Hematopoietic multipotent progenitor cell treated with erythropoietin and hydrocortisone succinate and interleukin-3 and kit ligand, for 17 days (in vitro differentiated cells): ENCODE data around the gene TRPM3.

Source experiments
- DNase-seq: peaks from one replicate; pipeline ENCODE4 v3.0.0-alpha.2; 2015; ENCODE audit warnings: low spot score

The TRPM3 gene

DNA sequence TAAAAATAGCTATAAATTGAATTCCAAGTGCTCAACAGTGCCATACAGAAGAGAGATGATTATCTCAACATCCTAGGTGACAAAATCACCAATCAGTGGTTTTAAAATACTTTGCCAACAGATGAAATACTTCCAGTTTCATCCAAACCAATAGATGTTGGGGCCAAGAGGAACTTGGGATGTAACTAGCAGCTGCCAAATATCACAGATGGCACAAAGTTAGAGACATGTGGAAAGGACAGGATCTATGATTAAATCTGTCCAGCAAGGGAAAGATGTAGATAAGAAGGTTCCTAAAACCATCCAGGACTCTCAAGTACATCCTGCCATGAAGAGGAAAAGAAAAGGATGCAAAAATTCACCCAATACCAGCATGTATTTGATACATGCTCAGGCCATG is 23.8 kb downstream of the TRPM3 start:
- DNase-seq = no peak

DNA sequence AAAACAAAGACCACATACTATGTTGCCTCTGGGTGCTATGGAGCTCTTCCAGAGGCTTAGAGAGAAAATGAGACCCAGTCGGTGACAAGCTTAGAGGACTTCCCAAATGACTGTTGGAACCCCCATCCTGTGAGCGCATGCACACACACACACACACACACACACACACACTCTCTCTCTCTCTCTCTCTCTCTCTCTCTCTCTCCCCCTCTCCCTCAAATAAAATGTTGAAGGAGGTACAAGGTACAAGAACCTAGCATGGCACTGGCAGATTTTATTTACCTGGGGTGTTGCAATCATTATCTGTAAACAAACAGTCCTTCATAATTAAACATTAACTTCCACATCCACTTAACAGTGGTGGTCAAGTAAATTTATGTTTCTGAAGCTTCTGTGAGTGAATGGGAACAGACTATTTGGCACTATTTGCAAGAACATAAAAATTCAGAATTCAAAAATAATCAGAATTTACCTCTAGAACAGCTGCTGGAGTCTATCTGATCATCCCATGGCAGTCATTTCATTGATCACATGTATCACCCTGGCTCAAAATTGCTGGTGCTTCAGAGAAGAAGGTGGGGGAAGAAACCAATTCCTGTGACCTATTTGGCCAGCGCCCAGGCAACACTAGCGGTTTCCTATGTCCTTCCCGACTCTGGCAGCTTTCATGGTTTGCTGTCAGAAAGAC is 24.9 kb downstream of the TRPM3 start:
- no peak for DNase-seq

- no peak for DNase-seq
These were observed 26.6 kb downstream of the TRPM3 start for GRCh38 chr9:71094708-71095251.

DNA sequence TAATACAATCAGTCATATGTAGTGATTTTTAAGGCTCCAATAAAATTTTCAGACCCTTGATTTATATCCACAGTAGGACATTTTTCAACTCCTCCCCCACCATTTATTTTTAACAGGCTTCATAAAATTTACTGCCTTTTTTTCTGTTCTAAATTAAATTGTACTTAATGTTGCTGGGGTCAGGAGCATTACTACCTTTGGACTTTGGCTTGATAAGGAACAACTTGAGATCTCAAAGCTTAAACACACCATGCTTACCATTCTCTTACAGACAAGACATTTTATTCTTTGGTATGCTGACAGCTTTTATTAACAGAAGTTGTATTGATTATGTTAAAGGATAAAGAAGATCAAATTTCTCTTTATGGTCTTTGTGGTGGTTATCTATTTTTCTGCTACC is 30.5 kb downstream of the TRPM3 start:
- DNase-seq = no peak

DNA sequence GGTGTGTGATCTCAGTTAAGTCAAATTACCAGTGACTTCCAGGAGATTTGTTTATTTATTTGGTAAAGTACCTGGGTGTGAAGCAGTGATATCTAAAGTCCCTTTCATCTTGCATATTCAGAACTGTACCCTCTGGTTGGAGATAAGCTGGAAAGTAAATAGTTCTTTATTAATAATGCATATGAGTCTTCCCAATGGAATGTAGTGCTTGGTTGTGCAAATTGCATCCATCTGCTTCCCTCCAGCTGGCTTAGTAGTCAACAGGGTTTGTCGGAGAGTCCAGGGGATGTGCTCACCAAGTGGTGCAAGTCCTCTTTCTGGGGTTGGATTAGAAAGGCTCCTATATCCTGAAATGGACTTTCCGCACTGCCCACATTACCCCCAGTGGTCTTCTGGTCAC is 42.0 kb downstream of the TRPM3 start:
- no peak for DNase-seq

DNA sequence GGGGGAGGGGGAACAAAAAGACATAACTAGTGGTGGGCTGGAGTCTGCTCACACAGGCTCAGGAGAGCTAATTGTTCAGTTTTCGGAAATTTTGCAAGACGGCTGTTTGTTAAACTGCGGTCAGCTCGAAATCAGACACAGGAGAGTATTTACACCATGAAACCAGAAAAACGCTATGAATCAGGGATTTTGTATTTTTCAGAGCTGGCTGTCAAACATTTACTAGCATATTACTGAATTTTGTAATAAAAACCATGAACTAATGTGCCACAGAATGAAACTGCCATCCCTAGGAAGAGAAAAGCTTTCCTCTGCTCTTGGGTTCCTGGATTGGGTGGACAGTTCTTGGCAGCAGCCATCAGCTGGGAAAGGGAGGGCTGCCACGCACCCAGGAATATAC is 45.3 kb downstream of the TRPM3 start:
- no peak for DNase-seq

DNA sequence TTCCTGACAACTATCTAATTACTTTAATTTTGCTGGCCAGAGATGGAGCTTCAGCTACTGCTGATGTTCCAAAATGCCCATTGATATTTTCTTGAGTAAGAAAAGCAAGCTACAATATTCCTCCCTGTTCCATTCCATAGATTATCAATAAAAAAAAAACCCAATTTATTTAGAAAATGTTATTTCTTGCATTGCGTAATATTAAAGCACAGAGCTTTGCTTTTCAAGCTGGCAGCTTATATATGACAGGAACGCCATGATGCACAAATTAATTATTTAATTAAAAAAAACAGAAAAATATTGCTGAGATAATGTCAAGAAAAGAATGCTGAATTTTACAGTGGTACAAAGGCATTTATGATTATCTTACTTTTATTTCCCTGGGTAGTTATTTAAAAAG is 47.9 kb downstream of the TRPM3 start:
- no peak for DNase-seq

- no peak for DNase-seq
These were observed 48.8 kb downstream of the TRPM3 start for GRCh38 chr9:71072587-71072986.

DNA sequence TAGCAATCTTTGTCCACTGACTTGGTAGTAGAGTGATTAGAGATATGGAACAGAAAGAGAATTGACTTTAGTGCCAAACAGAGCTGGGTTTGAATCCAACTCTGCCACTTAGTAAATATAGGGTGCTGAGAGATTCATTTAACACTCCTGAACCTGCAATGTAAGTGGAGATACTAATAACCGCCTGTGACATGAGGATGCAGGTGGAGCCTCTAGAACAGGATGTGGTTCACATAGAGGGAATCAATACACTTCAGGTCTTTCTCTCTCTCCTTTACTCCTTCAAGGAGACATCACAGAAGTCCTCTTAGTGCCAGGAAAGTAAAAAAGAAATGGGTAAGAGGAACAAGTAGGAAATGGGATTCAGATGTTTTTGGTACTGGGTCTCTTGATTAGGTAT is 49.8 kb downstream of the TRPM3 start:
- no peak for DNase-seq

GRCh38 chr9:71058660-71059059 is 62.8 kb downstream of the TRPM3 start:
- no peak for DNase-seq

DNA sequence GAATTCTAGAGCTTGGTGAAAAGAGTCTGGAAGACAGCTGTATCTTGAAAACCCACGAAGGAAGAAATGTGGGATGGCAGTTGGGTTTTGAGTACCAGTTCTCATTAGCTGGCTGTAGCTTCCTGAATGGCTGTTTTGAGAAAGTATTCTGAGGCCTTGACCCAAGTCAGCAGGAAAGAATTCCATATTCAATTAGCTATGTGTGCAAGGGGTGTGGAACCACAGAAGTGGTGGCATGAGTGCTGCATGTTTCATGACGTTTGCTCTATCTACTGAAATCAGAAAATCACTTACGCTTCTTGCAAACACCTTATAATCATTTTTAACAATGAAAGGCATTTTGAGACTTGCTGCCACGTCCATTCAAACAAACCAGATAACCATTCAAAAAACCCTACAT is 69.1 kb downstream of the TRPM3 start:
- no peak for DNase-seq

- DNase-seq = no peak
These were observed 73.1 kb downstream of the TRPM3 start for GRCh38 chr9:71048280-71048679.

DNA sequence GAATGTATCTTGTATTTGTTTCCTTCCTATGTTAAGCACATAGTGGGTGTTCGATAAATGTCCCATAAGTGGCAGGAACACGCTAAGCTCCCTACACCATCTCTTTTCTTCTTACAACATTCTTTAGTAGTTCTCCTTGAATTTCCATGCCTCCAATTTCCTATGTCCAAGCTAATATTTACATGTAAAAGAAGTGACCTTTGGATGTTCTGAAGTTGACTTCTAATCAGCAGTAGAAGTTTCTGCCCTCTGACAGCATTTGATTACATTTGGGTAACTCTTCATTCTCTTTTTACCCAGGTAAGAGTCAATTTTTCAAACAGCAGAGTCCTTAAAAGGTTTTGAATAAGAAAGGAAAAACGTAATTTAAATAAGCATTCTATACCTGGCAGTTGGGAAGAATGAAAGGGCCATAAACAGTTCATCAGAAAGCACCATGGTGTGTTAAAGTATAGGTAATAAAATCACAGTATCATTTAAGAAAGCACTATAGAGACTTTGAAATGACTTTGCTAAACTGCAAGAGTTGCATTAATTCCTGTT is 78.9 kb downstream of the TRPM3 start:
- DNase-seq = no peak

DNA sequence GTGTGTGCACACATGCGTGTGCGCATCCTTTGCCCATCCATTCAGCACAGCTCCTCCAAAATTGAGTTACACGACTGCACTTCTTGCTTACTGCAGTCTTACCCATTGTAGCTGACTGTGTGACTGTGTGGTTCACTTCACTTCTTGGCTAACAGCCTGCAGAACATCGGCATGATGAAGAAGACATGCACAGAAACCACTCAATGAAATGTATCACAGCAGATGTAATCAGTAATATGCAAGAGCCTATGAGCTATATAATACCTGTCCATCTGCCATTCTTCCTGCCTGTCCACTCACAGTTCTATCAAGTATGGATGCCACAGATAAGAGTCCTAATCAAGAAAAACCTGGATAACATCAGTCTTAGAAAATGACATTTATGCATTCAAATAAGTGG is 83.9 kb downstream of the TRPM3 start:
- no peak for DNase-seq

DNA sequence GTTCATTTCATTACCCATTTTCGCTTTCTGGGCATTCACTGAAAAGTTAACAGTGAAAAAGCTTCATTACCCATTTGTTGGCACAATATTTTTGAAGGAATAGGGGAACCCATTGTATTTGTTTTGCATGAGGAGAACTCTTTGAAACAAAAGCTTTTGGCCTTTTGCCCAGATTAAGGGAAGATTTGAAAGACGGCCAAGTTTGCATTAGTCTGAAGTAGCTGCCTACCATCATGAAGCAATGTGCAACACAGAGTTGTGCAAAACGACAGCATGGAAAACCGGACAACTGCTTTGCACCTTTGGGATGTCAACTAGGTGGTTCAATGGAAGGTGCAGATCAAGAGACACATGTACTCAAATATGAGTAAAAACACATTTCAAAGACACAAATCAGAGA is 84.9 kb downstream of the TRPM3 start:
- no peak for DNase-seq

DNA sequence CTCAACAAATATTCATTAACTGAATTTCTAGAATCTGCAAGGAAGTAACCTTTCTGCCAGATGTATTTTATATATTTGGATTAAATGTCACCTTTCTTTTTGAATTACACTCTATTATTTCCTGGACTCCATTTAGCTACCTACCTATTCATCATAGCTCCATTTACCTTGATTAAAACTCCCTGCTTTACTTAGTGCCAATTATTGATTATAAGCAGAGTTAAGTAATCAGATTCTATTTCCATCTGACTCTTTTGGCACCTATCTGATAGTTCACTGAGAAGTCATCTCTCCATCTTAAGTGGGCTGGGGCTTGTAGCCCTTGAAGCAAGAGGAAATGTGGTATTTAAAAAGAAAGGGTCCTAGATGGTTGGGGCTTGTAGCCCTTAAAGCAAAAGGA is 88.6 kb downstream of the TRPM3 start:
- DNase-seq = no peak

DNA sequence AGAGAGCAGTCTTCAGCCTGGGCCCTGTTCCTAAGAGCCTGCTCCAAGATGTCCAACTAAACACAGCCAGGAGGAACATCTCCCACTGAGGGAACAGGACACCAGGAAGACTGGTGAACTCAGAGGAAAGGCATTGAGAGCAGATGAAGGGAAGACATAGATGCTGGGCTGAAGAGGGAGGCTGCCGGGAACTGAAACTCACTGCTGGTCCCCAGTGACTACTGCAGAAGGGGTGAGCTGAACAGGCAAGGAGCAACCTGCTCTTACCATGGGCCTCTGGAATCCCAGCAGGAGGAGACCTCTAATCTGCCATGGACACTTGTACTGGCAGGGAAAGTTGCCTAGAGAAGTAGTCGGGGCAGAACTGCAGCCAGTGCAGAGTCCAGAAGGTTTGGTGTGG is 95.7 kb downstream of the TRPM3 start:
- no peak for DNase-seq

GRCh38 chr9:71025201-71025600 is 96.2 kb downstream of the TRPM3 start:
- DNase-seq = no peak

DNA sequence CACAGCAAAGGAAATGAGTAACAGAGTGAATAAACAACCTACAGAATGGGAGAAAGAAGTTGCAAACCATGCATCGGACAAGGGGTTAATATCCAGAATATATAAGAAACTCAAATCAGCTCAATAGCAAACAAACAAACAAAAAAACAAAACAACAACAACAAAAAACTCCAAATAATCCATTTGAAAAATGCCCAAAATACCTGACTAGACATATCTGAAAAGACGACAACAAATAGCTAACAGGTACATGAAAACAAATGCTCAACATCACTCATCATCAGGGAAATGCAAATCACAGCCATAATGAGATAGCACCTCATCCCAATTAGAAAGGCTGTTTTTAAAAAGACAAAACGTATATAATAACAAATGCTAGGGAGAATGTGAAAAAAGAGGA is 111.2 kb downstream of the TRPM3 start:
- DNase-seq = no peak

DNA sequence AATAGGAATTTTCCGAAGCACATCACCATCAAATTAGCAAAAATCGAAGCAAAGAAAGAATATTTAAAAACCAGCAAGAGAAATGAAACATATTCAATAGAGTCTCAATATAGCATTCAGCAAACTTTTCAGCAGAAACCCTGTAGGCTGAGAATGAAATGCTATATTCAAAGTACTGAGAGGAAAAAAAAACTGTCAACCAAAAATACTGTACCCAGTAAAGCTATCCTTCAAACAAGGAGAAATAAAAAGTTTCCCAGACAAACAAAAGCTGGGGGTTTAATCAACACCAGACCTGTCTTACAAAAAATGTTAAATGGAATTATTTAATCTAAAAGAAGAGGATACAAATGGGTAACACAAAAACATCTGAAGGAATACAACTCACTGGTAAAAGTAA is 116.0 kb downstream of the TRPM3 start:
- DNase-seq = no peak

GRCh38 chr9:71004196-71004595 is 117.2 kb downstream of the TRPM3 start:
- no peak for DNase-seq

- DNase-seq = no peak
These were observed 118.1 kb downstream of the TRPM3 start for GRCh38 chr9:71003346-71003745.

GRCh38 chr9:71001780-71002386 is 119.5 kb downstream of the TRPM3 start:
- no peak for DNase-seq

DNA sequence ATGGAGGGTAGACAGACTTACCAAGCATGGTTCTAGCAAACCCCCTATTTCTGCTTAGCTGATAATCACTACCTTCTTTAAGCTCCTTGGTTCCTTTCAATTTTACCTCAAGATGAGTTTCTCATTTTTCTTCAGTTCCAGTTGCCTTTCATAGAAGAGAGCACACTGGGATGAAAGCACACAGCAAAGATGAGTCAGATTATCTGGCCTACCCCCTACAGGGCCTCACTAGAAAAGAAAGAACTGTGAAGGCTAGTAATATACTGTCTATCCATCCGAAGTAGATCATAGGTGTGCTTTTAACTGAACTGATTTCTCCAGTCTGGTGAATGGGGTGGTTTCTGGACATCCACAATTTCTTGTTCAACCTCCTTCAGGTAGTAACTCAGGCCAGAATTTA is 122.5 kb downstream of the TRPM3 start:
- no peak for DNase-seq
